ENCODE data around the gene BCL2L1.
A peak's percentile ranks its signal among the peaks of the same experiment; 100 is the strongest.

BCL2L1 gene

DNA sequence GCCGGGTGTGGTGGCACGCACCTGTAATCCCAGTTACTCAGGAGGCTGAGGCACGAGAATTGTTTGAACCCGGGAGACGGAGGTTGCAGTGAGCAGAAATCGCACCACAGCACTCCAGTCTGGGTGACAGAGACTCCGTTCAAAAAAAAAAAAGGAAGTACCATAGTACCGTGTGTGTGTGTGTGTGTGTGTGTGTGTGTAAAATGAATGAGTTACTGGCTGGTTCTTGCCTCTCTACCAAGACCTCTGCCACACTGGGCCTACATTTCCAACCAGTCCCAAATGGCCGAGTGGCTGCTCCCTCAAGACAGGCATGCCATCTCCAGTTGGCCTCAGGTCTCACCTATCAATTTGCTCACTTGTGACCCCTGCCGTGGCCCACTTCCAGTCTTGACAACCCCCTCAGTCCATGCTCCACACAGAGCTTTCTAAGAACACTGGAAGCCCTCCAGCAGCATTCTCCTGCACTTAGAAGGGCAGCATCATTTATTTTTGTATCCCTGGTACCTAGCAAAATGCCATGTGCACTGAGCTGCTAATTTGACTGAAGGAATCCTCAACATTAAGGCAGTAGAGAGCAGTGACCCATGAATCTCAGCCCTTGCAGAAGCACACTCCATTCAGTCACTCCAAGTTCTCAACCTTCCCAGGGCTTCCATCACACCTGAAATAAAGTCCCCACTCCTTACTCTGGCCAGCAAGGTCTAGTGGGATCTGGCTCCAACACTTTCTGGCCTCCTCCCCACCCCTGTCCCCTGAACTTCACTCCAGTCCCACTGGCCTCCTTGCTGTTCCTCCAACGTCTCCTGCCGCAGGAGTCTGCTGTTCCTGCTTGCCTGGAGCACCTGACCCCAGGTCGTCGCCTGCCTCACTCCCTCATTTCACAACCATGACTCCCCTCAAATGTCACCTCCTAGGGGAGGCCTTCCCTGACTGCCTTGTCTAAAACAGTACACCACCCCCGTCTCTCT, 55.1 kb downstream of the BCL2L1 start:
- Histone ChIP-seq H3K4me1 (ENCODE audit: control insufficient read depth in 5 of 5, insufficient read depth in 5 of 5, low read length in 5 of 5) (peaks cover 38 to 83% (median 71%) of the 10 kb centered on the region in 5 donors), H3K9me3 (ENCODE audit: control insufficient read depth in 5 of 5, low read length in 5 of 5) (no peaks in the 10 kb centered on the region), H3K27me3 (ENCODE audit: control insufficient read depth in 5 of 5, insufficient read depth in 4 of 5, low read length in 5 of 5) (no peaks in the 10 kb centered on the region), H3K27ac (ENCODE audit: low read depth, low read length) (peak overlapping the region; percentile 82), H3K4me3 (ENCODE audit: low read depth in 1 of 5, low read length in 5 of 5) (peak overlapping the region in 1 of 5 donors; percentile 3), H3K36me3 (ENCODE audit: control insufficient read depth in 5 of 5, insufficient read depth in 5 of 5, low read length in 5 of 5) (peaks cover 0 to 27% (median 22%) of the 10 kb centered on the region in 5 donors), H3K9ac (ENCODE audit: low read length in 5 of 5) (peak overlapping the region in 2 of 5 donors; percentile 57 to 64)

DNA sequence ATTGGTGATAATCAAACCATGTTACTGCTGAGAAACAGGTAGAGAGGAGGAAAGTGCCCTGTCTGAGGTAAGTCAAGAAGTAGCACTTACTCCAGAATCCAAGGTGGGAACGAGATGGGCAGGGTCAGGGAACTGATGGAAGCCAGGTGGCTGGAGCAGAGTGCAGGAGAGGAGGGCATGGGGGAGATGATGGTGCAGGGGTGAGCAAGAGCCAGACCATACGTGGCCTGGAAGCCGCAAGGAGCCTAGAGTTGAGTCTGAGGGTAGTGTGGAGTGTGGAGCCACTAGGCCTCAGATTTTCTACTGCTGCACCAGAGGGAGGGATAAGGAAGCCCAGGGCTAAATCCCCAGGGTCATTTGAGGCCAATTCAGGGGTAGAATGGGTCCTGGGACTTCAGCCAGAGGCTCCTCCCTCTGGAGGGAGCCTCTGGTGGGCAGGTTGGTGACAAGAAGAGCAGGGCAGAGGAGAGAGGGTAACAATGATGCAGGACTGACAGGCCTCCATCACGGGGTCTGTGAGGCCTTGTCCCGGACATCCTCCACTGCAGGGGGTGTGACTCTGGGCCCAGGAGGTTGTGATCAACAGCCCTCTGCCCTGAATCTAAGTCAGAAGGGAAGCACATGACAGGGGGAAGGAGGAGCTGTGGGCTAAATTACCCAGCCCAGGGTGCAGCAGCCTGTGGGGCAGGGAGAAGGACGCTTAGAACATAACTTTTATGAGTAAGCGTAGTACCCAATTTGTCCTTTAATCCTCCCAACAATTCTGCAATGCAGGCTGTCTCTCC, 56.2 kb downstream of the BCL2L1 start:
- peak overlapping the region; percentile 82 for H3K27ac ChIP-seq (ENCODE audit: low read depth, low read length)
- no peaks in the 10 kb centered on the region for H3K9me3 ChIP-seq (ENCODE audit: control insufficient read depth in 5 of 5, low read length in 5 of 5)
- peaks cover 0 to 26% (median 19%) of the 10 kb centered on the region in 5 donors for H3K36me3 ChIP-seq (ENCODE audit: control insufficient read depth in 5 of 5, insufficient read depth in 5 of 5, low read length in 5 of 5)
- H3K9ac ChIP-seq (ENCODE audit: low read length in 5 of 5), result peak overlapping the region in 4 of 5 donors; percentile 32 to 41 (median 39)
- peaks cover 41 to 87% (median 81%) of the 10 kb centered on the region in 5 donors for H3K4me1 ChIP-seq (ENCODE audit: control insufficient read depth in 5 of 5, insufficient read depth in 5 of 5, low read length in 5 of 5)
- H3K4me3 ChIP-seq (ENCODE audit: low read depth in 1 of 5, low read length in 5 of 5), result peak overlapping the region in 1 of 5 donors; percentile 26
- H3K27me3 ChIP-seq (ENCODE audit: control insufficient read depth in 5 of 5, insufficient read depth in 4 of 5, low read length in 5 of 5), result no peaks in the 10 kb centered on the region

DNA sequence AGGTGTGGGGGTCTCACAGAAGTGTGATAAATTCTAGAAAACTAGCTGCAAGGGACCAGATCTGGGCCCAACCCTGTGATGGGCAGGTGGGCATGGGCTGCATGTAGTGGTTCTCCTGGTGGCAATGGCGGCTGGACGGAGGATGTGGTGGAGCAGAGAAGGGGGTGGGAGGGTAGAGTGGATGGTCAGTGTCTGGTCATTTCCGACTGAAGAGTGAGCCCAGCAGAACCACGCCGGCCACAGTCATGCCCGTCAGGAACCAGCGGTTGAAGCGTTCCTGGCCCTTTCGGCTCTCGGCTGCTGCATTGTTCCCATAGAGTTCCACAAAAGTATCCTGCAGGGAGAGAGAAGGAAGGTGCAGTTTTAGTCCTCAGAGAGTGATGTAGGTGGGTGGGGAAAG, 56.9 kb downstream of the BCL2L1 start:
- Histone ChIP-seq H3K9ac (ENCODE audit: low read length in 5 of 5) (peak overlapping the region in 3 of 5 donors; percentile 11 to 51 (median 37)), H3K27me3 (ENCODE audit: control insufficient read depth in 5 of 5, insufficient read depth in 4 of 5, low read length in 5 of 5) (no peaks in the 10 kb centered on the region), H3K27ac (ENCODE audit: low read depth, low read length) (peak overlapping the region; percentile 82), H3K4me3 (ENCODE audit: low read depth in 1 of 5, low read length in 5 of 5) (no peak overlapping the region), H3K4me1 (ENCODE audit: control insufficient read depth in 5 of 5, insufficient read depth in 5 of 5, low read length in 5 of 5) (peaks cover 39 to 83% (median 77%) of the 10 kb centered on the region in 5 donors), H3K9me3 (ENCODE audit: control insufficient read depth in 5 of 5, low read length in 5 of 5) (no peaks in the 10 kb centered on the region), H3K36me3 (ENCODE audit: control insufficient read depth in 5 of 5, insufficient read depth in 5 of 5, low read length in 5 of 5) (peaks cover 0 to 26% (median 19%) of the 10 kb centered on the region in 5 donors)

DNA sequence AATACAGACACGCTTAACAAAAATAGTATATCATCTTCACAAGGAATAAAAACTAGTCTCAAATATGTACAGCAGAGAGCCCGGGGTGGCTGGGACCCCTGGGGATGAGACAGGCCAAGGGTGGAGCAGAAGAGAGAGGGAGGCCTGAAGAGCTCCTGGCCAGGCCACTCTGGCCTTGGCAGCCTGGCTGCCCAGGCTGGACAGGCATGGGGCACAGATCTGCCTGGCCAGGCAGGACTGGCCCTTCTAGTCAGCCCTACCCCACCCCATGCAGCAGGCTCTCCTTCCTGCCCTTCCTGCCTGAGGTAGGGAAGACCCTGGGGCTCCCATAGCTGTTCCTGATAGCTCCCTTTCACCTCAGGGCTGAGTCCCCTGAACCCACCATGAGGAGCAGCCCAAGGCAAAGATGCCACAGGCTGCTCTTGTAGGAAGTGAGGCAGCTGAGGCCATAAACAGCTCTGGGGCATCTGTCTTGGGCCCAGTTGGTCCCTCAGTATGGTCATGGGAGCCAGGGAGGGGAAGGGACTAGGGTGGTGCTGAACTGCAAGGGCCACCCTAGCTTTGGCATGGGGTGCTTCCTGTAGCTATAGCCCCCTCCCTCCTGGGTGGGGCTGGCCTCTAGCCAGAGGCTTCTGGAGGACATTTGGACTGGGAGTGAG, 57.8 kb downstream of the BCL2L1 start:
- Histone ChIP-seq H3K36me3 (ENCODE audit: control insufficient read depth in 5 of 5, insufficient read depth in 5 of 5, low read length in 5 of 5) (peaks cover 0 to 26% (median 19%) of the 10 kb centered on the region in 5 donors), H3K27me3 (ENCODE audit: control insufficient read depth in 5 of 5, insufficient read depth in 4 of 5, low read length in 5 of 5) (no peaks in the 10 kb centered on the region), H3K4me3 (ENCODE audit: low read depth in 1 of 5, low read length in 5 of 5) (no peak overlapping the region), H3K9ac (ENCODE audit: low read length in 5 of 5) (peak overlapping the region; percentile 10 to 57 (median 37)), H3K27ac (ENCODE audit: low read depth, low read length) (peak overlapping the region; percentile 82), H3K4me1 (ENCODE audit: control insufficient read depth in 5 of 5, insufficient read depth in 5 of 5, low read length in 5 of 5) (peaks cover 30 to 73% (median 68%) of the 10 kb centered on the region in 5 donors), H3K9me3 (ENCODE audit: control insufficient read depth in 5 of 5, low read length in 5 of 5) (no peaks in the 10 kb centered on the region)

DNA sequence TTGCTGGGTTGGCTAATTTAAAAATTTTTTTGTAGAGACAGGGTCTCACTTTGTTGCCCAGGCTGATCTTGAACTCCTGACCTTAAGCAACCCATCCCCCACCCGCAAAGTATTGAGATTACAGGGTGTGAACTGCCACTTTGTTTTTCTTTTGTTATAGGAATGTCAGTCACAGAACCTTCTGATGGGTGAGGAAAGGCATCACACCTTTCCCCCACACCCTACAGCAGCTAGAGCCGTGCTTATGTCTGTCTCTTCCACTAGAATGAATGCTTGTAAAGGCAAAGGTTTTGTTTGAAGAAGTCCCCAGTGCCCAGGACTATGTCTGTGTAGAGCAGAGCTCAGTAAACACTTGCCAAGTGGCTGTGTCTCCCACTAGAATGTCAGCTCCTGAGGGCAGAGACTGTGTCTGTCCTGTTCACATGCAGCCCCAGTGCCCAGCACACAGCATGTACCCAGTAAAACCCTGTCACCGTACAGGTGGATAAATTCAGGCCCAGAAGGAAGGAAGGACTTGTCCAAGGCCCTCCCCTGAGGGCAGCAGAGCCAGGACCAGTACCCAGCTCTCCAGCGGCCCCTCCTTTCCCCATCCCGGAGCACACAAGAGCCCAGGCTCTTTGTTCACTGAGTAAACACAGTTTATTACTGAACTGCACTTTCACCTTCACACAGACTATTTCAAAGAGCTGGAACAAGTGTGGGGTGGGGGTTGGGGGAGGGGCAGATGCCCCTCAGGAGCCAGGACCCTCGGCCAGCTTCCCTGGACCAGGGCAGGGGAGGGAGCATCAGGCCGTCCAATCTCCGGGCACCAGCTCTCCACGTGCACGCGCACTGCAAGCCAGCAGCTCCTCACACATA, 58.6 kb downstream of the BCL2L1 start:
- Histone ChIP-seq H3K4me1 (ENCODE audit: control insufficient read depth in 5 of 5, insufficient read depth in 5 of 5, low read length in 5 of 5) (peaks cover 29 to 66% (median 64%) of the 10 kb centered on the region in 5 donors), H3K27ac (ENCODE audit: low read depth, low read length) (peak overlapping the region; percentile 82), H3K27me3 (ENCODE audit: control insufficient read depth in 5 of 5, insufficient read depth in 4 of 5, low read length in 5 of 5) (no peaks in the 10 kb centered on the region), H3K9me3 (ENCODE audit: control insufficient read depth in 5 of 5, low read length in 5 of 5) (no peaks in the 10 kb centered on the region), H3K36me3 (ENCODE audit: control insufficient read depth in 5 of 5, insufficient read depth in 5 of 5, low read length in 5 of 5) (peaks cover 0 to 26% (median 19%) of the 10 kb centered on the region in 5 donors), H3K4me3 (ENCODE audit: low read depth in 1 of 5, low read length in 5 of 5) (no peak overlapping the region), H3K9ac (ENCODE audit: low read length in 5 of 5) (peak overlapping the region in 2 of 5 donors; percentile 1 to 42)

DNA sequence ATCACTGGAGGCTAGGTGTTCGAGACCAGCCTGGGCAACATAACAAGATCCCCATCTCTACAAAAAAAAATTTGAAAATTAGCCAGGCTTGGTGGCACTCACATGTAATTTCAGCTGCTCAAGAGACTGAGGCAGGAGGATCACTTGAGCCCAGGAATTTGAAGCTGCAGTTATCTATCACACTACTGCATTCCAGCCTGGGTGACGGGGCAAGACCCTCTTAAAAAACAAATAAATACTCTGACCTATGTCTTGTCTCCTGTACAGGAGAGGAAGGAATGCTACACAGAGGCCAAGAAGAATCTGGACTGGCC, 59.2 kb downstream of the BCL2L1 start:
- peak overlapping the region; percentile 82 for H3K27ac ChIP-seq (ENCODE audit: low read depth, low read length)
- peaks cover 0 to 26% (median 19%) of the 10 kb centered on the region in 5 donors for H3K36me3 ChIP-seq (ENCODE audit: control insufficient read depth in 5 of 5, insufficient read depth in 5 of 5, low read length in 5 of 5)
- H3K9me3 ChIP-seq (ENCODE audit: control insufficient read depth in 5 of 5, low read length in 5 of 5), result no peaks in the 10 kb centered on the region
- peaks cover 29 to 64% (median 62%) of the 10 kb centered on the region in 5 donors for H3K4me1 ChIP-seq (ENCODE audit: control insufficient read depth in 5 of 5, insufficient read depth in 5 of 5, low read length in 5 of 5)
- no peaks in the 10 kb centered on the region for H3K27me3 ChIP-seq (ENCODE audit: control insufficient read depth in 5 of 5, insufficient read depth in 4 of 5, low read length in 5 of 5)
- H3K9ac ChIP-seq (ENCODE audit: low read length in 5 of 5), result peak overlapping the region in 1 of 5 donors; percentile 42
- H3K4me3 ChIP-seq (ENCODE audit: low read depth in 1 of 5, low read length in 5 of 5), result no peak overlapping the region

DNA sequence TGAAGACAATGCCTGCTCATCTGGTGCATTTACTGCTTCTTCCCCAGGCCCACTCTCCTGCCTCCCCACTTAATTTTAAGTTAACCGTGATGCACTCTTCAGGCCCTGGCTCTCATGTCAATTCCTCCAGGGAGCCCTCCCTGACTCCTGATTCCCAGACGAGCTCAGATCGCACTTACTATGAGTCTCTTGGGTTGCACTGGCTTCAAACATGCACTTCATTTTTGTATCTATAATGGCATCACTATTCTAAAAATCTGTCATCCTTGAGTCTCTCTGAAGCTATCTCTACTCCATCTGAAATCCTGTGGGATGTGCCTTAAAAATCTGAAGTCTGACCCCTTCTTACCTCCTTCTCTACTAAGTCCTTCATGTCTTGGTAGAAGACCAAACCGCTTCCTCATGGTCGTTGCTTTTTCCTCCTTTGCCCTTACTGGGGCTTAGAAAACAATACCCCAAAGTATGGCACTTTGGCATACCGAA, 60.3 kb downstream of the BCL2L1 start:
- H3K27ac ChIP-seq (ENCODE audit: low read depth, low read length), result peak overlapping the region; percentile 72
- peak overlapping the region in 2 of 5 donors; percentile 66 to 67 for H3K4me3 ChIP-seq (ENCODE audit: low read depth in 1 of 5, low read length in 5 of 5)
- no peaks in the 10 kb centered on the region for H3K9me3 ChIP-seq (ENCODE audit: control insufficient read depth in 5 of 5, low read length in 5 of 5)
- H3K36me3 ChIP-seq (ENCODE audit: control insufficient read depth in 5 of 5, insufficient read depth in 5 of 5, low read length in 5 of 5), result peaks cover 0 to 23% (median 19%) of the 10 kb centered on the region in 5 donors
- H3K27me3 ChIP-seq (ENCODE audit: control insufficient read depth in 5 of 5, insufficient read depth in 4 of 5, low read length in 5 of 5), result no peaks in the 10 kb centered on the region
- peak overlapping the region in 3 of 5 donors; percentile 26 to 56 (median 45) for H3K9ac ChIP-seq (ENCODE audit: low read length in 5 of 5)
- peaks cover 27 to 54% (median 53%) of the 10 kb centered on the region in 5 donors for H3K4me1 ChIP-seq (ENCODE audit: control insufficient read depth in 5 of 5, insufficient read depth in 5 of 5, low read length in 5 of 5)

DNA sequence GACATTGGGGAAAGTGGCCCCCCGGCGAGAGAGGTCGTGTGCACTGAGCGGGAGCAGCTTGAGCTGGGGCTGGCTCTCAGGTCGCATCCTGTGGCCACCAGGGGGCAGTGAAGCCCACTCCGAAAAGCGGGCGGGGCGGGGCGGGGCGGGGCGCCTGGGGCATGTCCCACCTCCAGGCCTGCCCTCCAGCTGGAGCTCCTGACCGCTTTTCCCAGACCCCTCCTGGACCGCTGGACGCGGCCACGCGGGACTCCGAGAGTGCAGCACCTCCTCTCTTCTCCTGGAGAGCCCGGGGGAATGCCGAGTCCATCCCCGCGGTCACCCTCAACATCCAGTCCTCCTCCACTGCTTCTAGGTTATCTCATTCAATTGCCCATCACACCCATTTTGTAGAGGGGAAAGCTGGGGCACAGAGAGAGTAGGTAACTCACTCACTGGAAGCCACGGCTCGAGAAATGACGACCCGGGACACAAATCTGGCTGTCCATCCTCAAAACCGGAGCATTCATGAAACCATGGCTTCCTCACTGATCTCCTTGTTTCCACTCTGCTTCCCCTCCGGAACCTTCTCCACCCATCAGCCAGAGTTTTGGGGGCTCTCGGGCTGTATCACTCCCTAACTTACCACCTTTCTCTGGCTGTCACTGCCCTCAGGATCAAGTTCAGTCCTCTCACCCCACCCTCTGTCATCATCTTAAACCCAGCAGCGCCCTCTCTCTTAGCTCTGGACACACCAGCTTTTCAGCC, 60.9 kb downstream of the BCL2L1 start:
- H3K4me1 ChIP-seq (ENCODE audit: control insufficient read depth in 5 of 5, insufficient read depth in 5 of 5, low read length in 5 of 5), result peaks cover 24 to 48% (median 47%) of the 10 kb centered on the region in 5 donors

More for the DNA sequence above, 60.9 kb downstream of the BCL2L1 start:
- no peaks in the 10 kb centered on the region for H3K27me3 ChIP-seq (ENCODE audit: control insufficient read depth in 5 of 5, insufficient read depth in 4 of 5, low read length in 5 of 5)
- H3K4me3 ChIP-seq (ENCODE audit: low read depth in 1 of 5, low read length in 5 of 5), result peak overlapping the region; percentile 54 to 67 (median 66)
- H3K27ac ChIP-seq (ENCODE audit: low read depth, low read length), result peak overlapping the region; percentile 72
- peak overlapping the region in 3 of 5 donors; percentile 1 to 60 (median 45) for H3K9ac ChIP-seq (ENCODE audit: low read length in 5 of 5)
- H3K9me3 ChIP-seq (ENCODE audit: control insufficient read depth in 5 of 5, low read length in 5 of 5), result no peaks in the 10 kb centered on the region
- H3K36me3 ChIP-seq (ENCODE audit: control insufficient read depth in 5 of 5, insufficient read depth in 5 of 5, low read length in 5 of 5), result peaks cover 0 to 23% (median 19%) of the 10 kb centered on the region in 5 donors

Measured in subcutaneous abdominal adipose tissue (tissue), 5 donors.